ENCODE measurements around the gene DCAF12L2. TPM values are rescaled to one million over a fixed set of nuclear protein-coding genes. Genes with fewer than 3 reads are reported as not detected.

DCAF12L2 gene
- polyA plus RNA-seq, 2 of the 4 experiments (the other 2 are of a cell fraction): 0.09 to 0.10 TPM

GRCh38 chrX:126164226-126164625 is 1.9 kb downstream of the DCAF12L2 start:
- H3K4me2 ChIP-seq: no peak overlapping the region
- no peak overlapping the region for H3K27ac ChIP-seq
- TF ChIP-seq HOXA7 (CRISPR knock-in tag; IDR thresholded peaks at IDR 0.05): no peak
- no peak for TF ChIP-seq SMC3 (IDR thresholded peaks at IDR 0.05)
- no peak for TF ChIP-seq CEBPB (IDR thresholded peaks at IDR 0.05)
- TF ChIP-seq MAFK (IDR thresholded peaks at IDR 0.05; ENCODE audit: partially characterized antibody): no peak
- TF ChIP-seq EHF (CRISPR knock-in tag; IDR thresholded peaks at IDR 0.05): no peak
- TF ChIP-seq KDM1A (IDR thresholded peaks at IDR 0.05; ENCODE audit: low read depth): no peak
- no peak for TF ChIP-seq ZC3H11A (IDR thresholded peaks at IDR 0.05)
- TF ChIP-seq HEYL (CRISPR knock-in tag; IDR thresholded peaks at IDR 0.05): no peak
- no peak for TF ChIP-seq RARB (CRISPR knock-in tag; IDR thresholded peaks at IDR 0.05)
- no peak for TF ChIP-seq HES2 (IDR thresholded peaks at IDR 0.05)
- TF ChIP-seq EP300 (IDR thresholded peaks at IDR 0.05): no peak
- TF ChIP-seq PBX3 (IDR thresholded peaks at IDR 0.05): no peak
- no peak for TF ChIP-seq ZNF302 (CRISPR knock-in tag; IDR thresholded peaks at IDR 0.05)
- ChIA-PET POLR2A (no interaction called here), CTCF (no interaction called here)
- WGBS (ENCODE audit: missing lambda C conversion rate): 65% methylated on average over 9 of the region's 9 CpGs
- ATAC-seq: no peak
- no peak for DNase-seq (ENCODE audit: low read depth in 1 of 2, low spot score in 1 of 2)
- no peaks in the 10 kb centered on the region for H3K9me3 ChIP-seq
- no peak for FAIRE-seq
- no peaks in the 10 kb centered on the region for H3K4me1 ChIP-seq
- no peak overlapping the region for H3K4me3 ChIP-seq

- CTCF ChIA-PET: no interaction called here
- DNase-seq (ENCODE audit: low read depth in 1 of 2, low spot score in 1 of 2): no peak
- no peaks in the 10 kb centered on the region for H3K4me1 ChIP-seq
- 7% methylated on average over 2 of the region's 2 CpGs for WGBS (ENCODE audit: missing lambda C conversion rate)
- H3K27ac ChIP-seq: no peak overlapping the region
- H3K4me3 ChIP-seq: no peak overlapping the region
- no peaks in the 10 kb centered on the region for H3K9me3 ChIP-seq
- no peak overlapping the region for H3K4me2 ChIP-seq
- FAIRE-seq: no peak
- ATAC-seq: no peak
- no peak for TF ChIP-seq HDAC2 (IDR thresholded peaks at IDR 0.05)
- TF ChIP-seq JUN (IDR thresholded peaks at IDR 0.05): no peak
- no peak for TF ChIP-seq RAD21 (conservative IDR thresholded peaks at IDR 0.05 in 1 of 2, IDR thresholded peaks at IDR 0.05 in 1 of 2)
- TF ChIP-seq POLR2A (IDR thresholded peaks at IDR 0.05; ENCODE audit: low read length): no peak
- no peak for TF ChIP-seq SMC3 (IDR thresholded peaks at IDR 0.05)
- no peak for TF ChIP-seq ZC3H11A (IDR thresholded peaks at IDR 0.05)
- no peak for TF ChIP-seq BCL3 (IDR thresholded peaks at IDR 0.05)
- TF ChIP-seq FOSB (CRISPR knock-in tag; IDR thresholded peaks at IDR 0.05): no peak
- no peak for TF ChIP-seq MAFK (IDR thresholded peaks at IDR 0.05; ENCODE audit: partially characterized antibody)
- no peak for TF ChIP-seq HOXB5 (CRISPR knock-in tag; IDR thresholded peaks at IDR 0.05)
- no peak for TF ChIP-seq CHD2 (IDR thresholded peaks at IDR 0.05; ENCODE audit: low read length, partially characterized antibody)
- TF ChIP-seq CTCF (IDR thresholded peaks at IDR 0.05): no peak
- no peak for TF ChIP-seq CBX8 (IDR thresholded peaks at IDR 0.05)
- no peak for TF ChIP-seq NR3C1 (IDR thresholded peaks at IDR 0.05)
- no peak for TF ChIP-seq BHLHE40 (IDR thresholded peaks at IDR 0.05; ENCODE audit: low read depth, low read length)
- POLR2A ChIA-PET: no interaction called here
These were observed 25.1 kb downstream of the DCAF12L2 start for GRCh38 chrX:126141014-126141413.

Data from A549 (cell line).